ENCODE results near the gene LMOD1. TPM values are rescaled to one million over a fixed set of nuclear protein-coding genes. Genes with fewer than 3 reads are reported as not detected.
A peak's percentile ranks its signal among the peaks of the same experiment; 100 is the strongest.

Gene LMOD1
- polyA plus RNA-seq, 3 donors = not detected

DNA sequence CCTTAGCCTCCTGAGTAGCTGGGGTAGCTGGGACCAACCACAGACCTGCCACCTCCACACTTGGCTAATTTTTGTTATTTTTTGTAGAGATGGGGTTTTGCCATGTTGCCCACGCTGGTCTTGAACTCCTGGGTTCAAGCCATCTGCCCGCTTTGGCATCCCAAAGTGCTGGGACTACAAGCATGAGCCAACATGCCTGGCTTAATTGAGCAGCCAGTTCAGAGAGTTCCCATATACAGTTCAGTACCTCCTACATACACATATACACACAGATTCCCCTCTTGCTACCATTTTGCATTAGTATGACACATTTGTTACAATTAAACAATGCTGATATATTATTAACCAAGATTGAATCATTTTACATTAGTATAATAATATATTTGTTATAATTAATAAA, 39.0 kb upstream of the LMOD1 start:
- Histone ChIP-seq H3K27me3 (ENCODE audit: control insufficient read depth in 2 of 2, insufficient read depth in 2 of 2, low read length in 2 of 2) (no peaks in the 10 kb centered on the region), H3K9me3 (replicated peaks in 1 of 2; ENCODE audit: control insufficient read depth in 1 of 2, insufficient read depth in 1 of 2, low read length in 2 of 2) (no peaks in the 10 kb centered on the region), H3K27ac (ENCODE audit: low read depth in 1 of 2, low read length in 2 of 2) (no peak overlapping the region), H3K4me3 (replicated peaks in 1 of 3; ENCODE audit: low read depth in 2 of 3, low read length in 3 of 3) (no peak overlapping the region), H2AFZ (ENCODE audit: insufficient read depth, low read depth, low read length, poor library complexity, severe bottlenecking) (no peak overlapping the region), H3K9ac (ENCODE audit: insufficient read depth, low read length, poor library complexity, severe bottlenecking) (no peak overlapping the region), H3K36me3 (replicated peaks in 1 of 2; ENCODE audit: control insufficient read depth in 1 of 2, insufficient read depth in 2 of 2, low read length in 2 of 2) (peaks cover 27 to 41% of the 10 kb centered on the region in 2 donors), H4K20me1 (ENCODE audit: insufficient read depth, low read length) (peaks cover 72% of the 10 kb centered on the region), H3K79me2 (ENCODE audit: insufficient read depth, low read length) (peaks cover 68% of the 10 kb centered on the region), H3K4me2 (replicated peaks; ENCODE audit: extremely low read depth, low read length, poor library complexity, severe bottlenecking) (no peak overlapping the region), H3K4me1 (ENCODE audit: control insufficient read depth in 1 of 2, insufficient read depth in 2 of 2, low read length in 2 of 2) (peaks cover 18 to 19% of the 10 kb centered on the region in 2 donors)
- intact Hi-C loops (cut with micrococcal nuclease) = no loop called here
- H3K9me3 Mint-ChIP-seq = no peaks in the 10 kb centered on the region
- H3K4me3 Mint-ChIP-seq = no peak overlapping the region
- peak overlapping the region in 1 of 7 donors; percentile 30 for H3K27ac Mint-ChIP-seq
- H3K4me1 Mint-ChIP-seq = peaks cover 28% of the 10 kb centered on the region
- H3K27me3 Mint-ChIP-seq (ENCODE audit: low read depth in 3 of 3) = peaks cover 0 to 5% (median 0%) of the 10 kb centered on the region in 3 donors
- TF ChIP-seq, protein P1, sequence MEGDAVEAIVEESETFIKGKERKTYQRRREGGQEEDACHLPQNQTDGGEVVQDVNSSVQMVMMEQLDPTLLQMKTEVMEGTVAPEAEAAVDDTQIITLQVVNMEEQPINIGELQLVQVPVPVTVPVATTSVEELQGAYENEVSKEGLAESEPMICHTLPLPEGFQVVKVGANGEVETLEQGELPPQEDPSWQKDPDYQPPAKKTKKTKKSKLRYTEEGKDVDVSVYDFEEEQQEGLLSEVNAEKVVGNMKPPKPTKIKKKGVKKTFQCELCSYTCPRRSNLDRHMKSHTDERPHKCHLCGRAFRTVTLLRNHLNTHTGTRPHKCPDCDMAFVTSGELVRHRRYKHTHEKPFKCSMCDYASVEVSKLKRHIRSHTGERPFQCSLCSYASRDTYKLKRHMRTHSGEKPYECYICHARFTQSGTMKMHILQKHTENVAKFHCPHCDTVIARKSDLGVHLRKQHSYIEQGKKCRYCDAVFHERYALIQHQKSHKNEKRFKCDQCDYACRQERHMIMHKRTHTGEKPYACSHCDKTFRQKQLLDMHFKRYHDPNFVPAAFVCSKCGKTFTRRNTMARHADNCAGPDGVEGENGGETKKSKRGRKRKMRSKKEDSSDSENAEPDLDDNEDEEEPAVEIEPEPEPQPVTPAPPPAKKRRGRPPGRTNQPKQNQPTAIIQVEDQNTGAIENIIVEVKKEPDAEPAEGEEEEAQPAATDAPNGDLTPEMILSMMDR (IDR thresholded peaks at IDR 0.05) = no peak
- DNase-seq = no peak
- H3K36me3 Mint-ChIP-seq = peaks cover 32 to 46% of the 10 kb centered on the region in 2 donors
- no CpG with 5 or more reads among the region's 2 CpGs for WGBS (ENCODE audit: insufficient coverage)

DNA sequence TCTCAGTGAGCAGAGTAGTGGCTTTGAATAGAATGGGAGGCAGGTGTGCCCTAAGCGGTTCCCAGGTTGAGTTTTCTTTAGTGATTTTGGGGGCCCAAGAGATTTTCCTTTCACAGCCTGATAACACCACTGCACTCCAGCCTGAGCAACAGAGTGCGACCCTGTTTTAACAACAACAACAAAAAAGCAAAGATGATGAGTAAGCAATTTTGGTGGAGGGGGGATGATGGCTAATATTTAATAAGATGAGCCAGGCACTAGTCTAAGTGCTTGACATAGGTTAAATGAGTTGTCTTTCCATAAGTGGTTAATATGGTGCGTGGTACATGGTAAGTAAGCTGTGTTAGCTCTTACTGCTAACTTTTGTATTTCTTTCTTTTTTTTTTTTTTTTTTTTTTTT, 38.1 kb upstream of the LMOD1 start:
- Histone ChIP-seq H4K20me1 (ENCODE audit: insufficient read depth, low read length) (peaks cover 63% of the 10 kb centered on the region), H3K27ac (ENCODE audit: low read depth in 1 of 2, low read length in 2 of 2) (peak overlapping the region in 1 of 2 donors; percentile 8), H3K4me3 (replicated peaks in 1 of 3; ENCODE audit: low read depth in 2 of 3, low read length in 3 of 3) (no peak overlapping the region), H3K79me2 (ENCODE audit: insufficient read depth, low read length) (peaks cover 68% of the 10 kb centered on the region), H3K9ac (ENCODE audit: insufficient read depth, low read length, poor library complexity, severe bottlenecking) (no peak overlapping the region), H2AFZ (ENCODE audit: insufficient read depth, low read depth, low read length, poor library complexity, severe bottlenecking) (no peak overlapping the region), H3K4me2 (replicated peaks; ENCODE audit: extremely low read depth, low read length, poor library complexity, severe bottlenecking) (no peak overlapping the region), H3K27me3 (ENCODE audit: control insufficient read depth in 2 of 2, insufficient read depth in 2 of 2, low read length in 2 of 2) (no peaks in the 10 kb centered on the region), H3K36me3 (replicated peaks in 1 of 2; ENCODE audit: control insufficient read depth in 1 of 2, insufficient read depth in 2 of 2, low read length in 2 of 2) (peaks cover 18 to 32% of the 10 kb centered on the region in 2 donors), H3K9me3 (replicated peaks in 1 of 2; ENCODE audit: control insufficient read depth in 1 of 2, insufficient read depth in 1 of 2, low read length in 2 of 2) (no peaks in the 10 kb centered on the region), H3K4me1 (ENCODE audit: control insufficient read depth in 1 of 2, insufficient read depth in 2 of 2, low read length in 2 of 2) (peaks cover 18 to 19% of the 10 kb centered on the region in 2 donors)
- H3K36me3 Mint-ChIP-seq = peaks cover 23 to 37% of the 10 kb centered on the region in 2 donors
- no peaks in the 10 kb centered on the region for H3K9me3 Mint-ChIP-seq
- no peak overlapping the region for H3K4me3 Mint-ChIP-seq
- H3K27ac Mint-ChIP-seq = peak overlapping the region in 1 of 7 donors; percentile 70
- H3K4me1 Mint-ChIP-seq = peaks cover 28% of the 10 kb centered on the region
- H3K27me3 Mint-ChIP-seq (ENCODE audit: low read depth in 3 of 3) = peaks cover 0 to 5% (median 0%) of the 10 kb centered on the region in 3 donors
- intact Hi-C loops (cut with micrococcal nuclease) = no loop called here
- TF ChIP-seq, protein P1 (IDR thresholded peaks at IDR 0.05) = no peak
- no peak for DNase-seq
- no CpG with 5 or more reads among the region's 3 CpGs for WGBS (ENCODE audit: insufficient coverage)

All from CD14-positive monocyte (primary cell).